Activated naive CD4-positive, alpha-beta T cell treated with anti-CD3 and anti-CD28 coated beads, Interleukin-2, amount 50 U/mL, for 24 hours (primary cell): ENCODE measurements around the gene ZNF568.

ENCODE experiments used
- H3K27ac Mint-ChIP-seq: one replicate; pipeline ENCODE4 v1.8.0; 2021; ENCODE audit warnings: mild to moderate bottlenecking, mixed read lengths
- H3K27me3 Mint-ChIP-seq: one replicate; pipeline ENCODE4 v1.8.0; 2021; ENCODE audit warnings: mixed read lengths
- H3K36me3 Mint-ChIP-seq: one replicate; pipeline ENCODE4 v1.8.0; 2021; ENCODE audit warnings: mixed read lengths
- H3K4me1 Mint-ChIP-seq: one replicate; pipeline ENCODE4 v1.8.0; 2021; ENCODE audit warnings: mixed read lengths
- H3K4me3 Mint-ChIP-seq: one replicate; pipeline ENCODE4 v1.8.0; 2021; ENCODE audit warnings: mild to moderate bottlenecking, mixed read lengths
- H3K9me3 Mint-ChIP-seq: one replicate; pipeline ENCODE4 v1.8.0; 2021; ENCODE audit warnings: mixed read lengths

The ZNF568 gene

DNA sequence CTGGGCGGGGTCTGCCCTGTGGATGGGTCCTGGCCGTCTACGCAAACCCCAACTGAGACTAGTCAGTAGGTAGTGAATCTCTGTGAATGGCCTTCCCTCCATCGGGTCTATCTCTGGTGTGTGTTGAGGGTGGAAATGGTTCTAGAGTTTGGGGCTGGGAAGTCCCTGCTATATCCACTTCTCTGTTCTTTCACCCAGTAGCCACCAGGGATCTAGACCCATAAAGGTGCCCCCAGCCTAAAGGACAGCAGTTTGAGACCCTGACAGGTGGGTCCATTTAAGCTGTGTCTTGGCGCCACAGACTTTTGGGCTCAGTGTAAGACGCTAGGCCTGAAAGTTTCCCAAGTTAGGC, 57.7 kb downstream of the ZNF568 start:
- no peaks in the 10 kb centered on the region for H3K27me3 Mint-ChIP-seq
- H3K36me3 Mint-ChIP-seq, result peaks cover 28% of the 10 kb centered on the region
- peaks cover 20% of the 10 kb centered on the region for H3K4me1 Mint-ChIP-seq
- peaks cover 13% of the 10 kb centered on the region for H3K9me3 Mint-ChIP-seq
- peak overlapping the region; percentile 87 for H3K27ac Mint-ChIP-seq
- H3K4me3 Mint-ChIP-seq, result peak overlapping the region; percentile 98

DNA sequence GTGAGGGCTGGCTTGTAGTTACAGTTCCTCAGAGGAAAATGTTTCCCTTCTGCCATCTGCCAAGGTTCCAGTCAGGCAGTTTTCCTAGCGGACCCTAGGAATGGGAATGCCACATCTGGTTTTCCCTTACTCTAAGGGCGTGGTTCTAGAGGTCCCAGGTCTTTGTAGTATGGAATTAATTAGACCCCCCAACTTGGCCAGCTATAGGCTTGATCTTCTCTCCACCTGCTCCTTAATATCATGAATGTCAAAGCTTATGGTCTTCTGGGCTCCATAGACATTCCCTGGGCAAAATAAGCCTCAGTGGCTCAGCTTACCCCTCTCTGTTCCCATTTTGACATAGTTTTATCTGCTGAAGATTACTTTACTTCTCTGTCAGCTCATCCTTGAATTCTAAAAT, 70.0 kb downstream of the ZNF568 start:
- peaks cover 27% of the 10 kb centered on the region for H3K9me3 Mint-ChIP-seq
- H3K27me3 Mint-ChIP-seq, result no peaks in the 10 kb centered on the region
- peaks cover 70% of the 10 kb centered on the region for H3K36me3 Mint-ChIP-seq
- no peak overlapping the region for H3K4me3 Mint-ChIP-seq
- no peak overlapping the region for H3K27ac Mint-ChIP-seq
- no peaks in the 10 kb centered on the region for H3K4me1 Mint-ChIP-seq

DNA sequence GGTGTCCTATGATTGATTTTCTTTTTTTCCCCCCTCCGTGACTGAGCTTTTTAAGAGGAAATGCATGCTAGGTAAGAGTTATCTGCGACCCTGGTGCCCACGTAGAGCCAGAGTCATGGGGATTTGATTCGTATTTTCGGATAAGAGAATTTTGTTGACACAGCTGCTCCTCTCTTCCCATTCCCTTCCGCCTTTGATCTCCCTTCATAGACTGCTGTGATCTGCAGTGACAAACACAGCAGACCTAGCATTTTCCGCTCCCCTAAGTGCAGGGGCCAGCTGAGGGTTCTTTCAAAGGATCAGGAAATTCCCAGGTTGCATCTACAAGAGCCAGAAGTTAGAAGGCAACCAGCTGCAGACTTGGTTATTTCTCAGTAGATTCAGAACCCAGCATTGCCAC, 70.5 kb downstream of the ZNF568 start:
- Mint-ChIP-seq H3K4me1 (no peaks in the 10 kb centered on the region), H3K9me3 (peaks cover 28% of the 10 kb centered on the region), H3K27me3 (no peaks in the 10 kb centered on the region), H3K4me3 (no peak overlapping the region), H3K27ac (no peak overlapping the region), H3K36me3 (peaks cover 71% of the 10 kb centered on the region)

DNA sequence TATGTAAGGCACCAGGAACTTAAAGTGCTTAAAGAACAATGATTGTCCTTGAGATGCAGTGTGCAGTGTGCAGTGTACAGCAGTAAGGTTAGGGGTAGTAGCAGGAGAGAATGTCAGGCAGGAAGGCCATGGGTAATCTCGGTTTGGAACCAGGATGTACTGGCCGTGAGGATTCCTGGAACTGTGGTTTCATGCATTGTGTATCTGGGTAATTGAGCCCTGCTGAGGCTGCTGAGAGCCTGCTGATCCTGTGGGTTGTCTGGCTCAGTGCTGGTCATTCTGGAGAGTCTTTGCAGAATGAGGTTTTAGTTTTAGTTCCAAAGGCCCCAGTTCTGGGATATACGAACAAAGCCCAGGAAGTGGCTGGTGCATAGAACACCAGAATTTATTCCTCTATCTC, 71.0 kb downstream of the ZNF568 start:
- Mint-ChIP-seq H3K27ac (no peak overlapping the region), H3K4me3 (no peak overlapping the region), H3K36me3 (peaks cover 70% of the 10 kb centered on the region), H3K27me3 (no peaks in the 10 kb centered on the region), H3K4me1 (no peaks in the 10 kb centered on the region), H3K9me3 (peaks cover 30% of the 10 kb centered on the region)

DNA sequence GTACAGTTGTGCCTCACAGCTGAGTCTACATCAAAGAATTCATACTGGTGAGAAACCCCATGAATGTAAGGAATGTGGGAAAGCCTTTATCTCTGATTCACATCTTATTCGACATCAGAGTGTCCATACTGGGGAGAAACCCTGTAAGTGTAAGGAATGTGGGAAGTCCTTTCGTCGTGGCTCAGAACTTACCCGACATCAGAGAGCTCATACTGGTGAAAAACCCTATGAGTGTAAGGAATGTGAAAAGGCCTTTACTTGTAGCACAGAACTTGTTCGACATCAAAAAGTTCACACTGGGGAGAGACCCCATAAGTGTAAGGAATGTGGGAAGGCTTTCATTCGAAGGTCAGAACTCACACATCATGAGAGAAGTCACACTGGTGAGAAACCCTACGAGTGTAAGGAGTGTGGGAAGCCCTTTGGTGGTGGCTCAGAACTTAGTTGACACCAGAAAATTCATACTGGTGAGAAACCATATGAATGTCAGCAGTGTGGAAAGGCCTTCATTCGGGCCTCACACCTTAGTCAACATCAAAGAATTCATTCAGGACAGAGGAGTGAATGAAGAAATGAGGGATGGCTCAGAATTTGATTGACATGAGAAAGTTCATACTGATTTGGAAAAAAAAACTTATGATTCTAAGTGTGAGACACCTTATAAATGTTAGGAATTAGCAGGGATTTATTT, 81.2 kb downstream of the ZNF568 start:
- peaks cover 59% of the 10 kb centered on the region for H3K36me3 Mint-ChIP-seq
- no peak overlapping the region for H3K4me3 Mint-ChIP-seq
- H3K9me3 Mint-ChIP-seq, result peaks cover 40% of the 10 kb centered on the region
- H3K27ac Mint-ChIP-seq, result no peak overlapping the region
- H3K4me1 Mint-ChIP-seq, result no peaks in the 10 kb centered on the region
- H3K27me3 Mint-ChIP-seq, result no peaks in the 10 kb centered on the region

DNA sequence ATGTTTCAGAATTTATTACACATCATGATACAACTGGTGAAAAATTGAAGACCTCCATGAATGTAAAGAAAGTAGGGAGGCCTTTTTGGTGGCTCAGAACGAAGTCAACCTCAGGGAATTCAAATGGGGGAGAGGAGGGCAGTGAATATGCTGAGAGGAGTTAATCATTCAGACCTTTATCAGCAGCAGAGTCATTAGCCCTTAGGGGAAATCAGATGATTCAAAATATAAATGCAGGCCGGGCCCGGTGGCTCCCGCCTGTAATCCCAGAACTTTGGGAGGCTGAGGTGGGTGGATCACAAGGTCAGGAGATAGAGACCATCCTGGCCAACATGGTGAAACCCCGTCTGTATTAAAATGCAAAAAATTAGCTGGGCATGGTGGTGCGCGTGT, 81.7 kb downstream of the ZNF568 start:
- peaks cover 40% of the 10 kb centered on the region for H3K9me3 Mint-ChIP-seq
- no peak overlapping the region for H3K4me3 Mint-ChIP-seq
- H3K27me3 Mint-ChIP-seq, result no peaks in the 10 kb centered on the region
- peaks cover 55% of the 10 kb centered on the region for H3K36me3 Mint-ChIP-seq
- H3K27ac Mint-ChIP-seq, result no peak overlapping the region
- no peaks in the 10 kb centered on the region for H3K4me1 Mint-ChIP-seq

DNA sequence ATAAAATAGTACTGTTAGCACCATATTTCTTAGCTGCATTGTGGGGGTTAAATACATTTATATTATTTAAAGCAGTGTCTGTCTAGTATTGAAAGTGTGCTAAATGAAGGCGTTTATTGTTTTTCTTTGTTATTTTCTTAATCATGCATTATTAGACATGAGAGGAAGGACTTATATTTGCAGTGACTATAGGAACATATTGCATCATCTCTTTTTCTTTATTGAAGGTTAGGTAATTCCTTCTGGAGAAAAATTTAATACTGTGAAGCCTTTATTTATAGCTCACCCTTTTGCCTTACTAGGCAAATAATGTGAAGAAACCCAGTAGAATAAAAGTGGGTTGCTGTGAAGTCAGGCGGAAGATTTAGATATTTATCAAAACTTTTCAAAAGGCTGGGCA, 83.2 kb downstream of the ZNF568 start:
- H3K4me3 Mint-ChIP-seq, result no peak overlapping the region
- no peak overlapping the region for H3K27ac Mint-ChIP-seq
- no peaks in the 10 kb centered on the region for H3K4me1 Mint-ChIP-seq
- peaks cover 40% of the 10 kb centered on the region for H3K36me3 Mint-ChIP-seq
- peaks cover 29% of the 10 kb centered on the region for H3K9me3 Mint-ChIP-seq
- H3K27me3 Mint-ChIP-seq, result no peaks in the 10 kb centered on the region

DNA sequence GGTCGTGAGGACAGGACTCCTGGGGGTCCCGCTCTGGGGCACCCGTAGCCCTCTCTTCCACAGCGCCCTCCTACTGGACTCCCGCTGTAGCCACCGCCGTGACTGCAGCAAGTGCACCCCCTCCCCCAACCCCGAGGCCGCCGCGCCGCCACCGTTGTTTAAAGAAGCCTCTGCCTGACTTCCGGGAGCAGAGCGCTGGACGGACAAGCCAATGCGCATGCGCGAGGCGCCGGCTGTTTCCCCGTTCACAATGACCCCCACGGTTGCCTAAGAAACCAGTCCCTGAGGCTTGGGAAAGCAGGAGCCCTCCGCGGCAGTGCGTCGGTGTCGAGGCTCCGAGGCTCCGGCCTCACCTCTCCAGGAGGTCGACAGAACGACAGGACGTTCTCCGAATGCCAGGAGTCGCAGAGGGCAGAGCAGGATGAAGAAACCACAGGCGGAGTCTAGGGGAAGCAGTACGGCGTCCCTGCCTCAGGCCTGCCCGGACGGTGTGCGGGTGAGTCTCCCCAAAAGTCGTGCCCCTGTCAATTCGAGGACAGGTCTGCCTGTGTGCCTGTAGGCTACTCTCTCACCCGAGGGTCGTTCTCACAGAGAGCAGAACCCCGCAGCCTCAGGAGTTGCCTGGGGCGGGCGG, 91.6 kb downstream of the ZNF568 start:
- Mint-ChIP-seq H3K27me3 (no peaks in the 10 kb centered on the region), H3K27ac (no peak overlapping the region), H3K9me3 (peaks cover 12% of the 10 kb centered on the region), H3K4me3 (peak overlapping the region; percentile 74), H3K36me3 (peaks cover 15% of the 10 kb centered on the region), H3K4me1 (no peaks in the 10 kb centered on the region)

DNA sequence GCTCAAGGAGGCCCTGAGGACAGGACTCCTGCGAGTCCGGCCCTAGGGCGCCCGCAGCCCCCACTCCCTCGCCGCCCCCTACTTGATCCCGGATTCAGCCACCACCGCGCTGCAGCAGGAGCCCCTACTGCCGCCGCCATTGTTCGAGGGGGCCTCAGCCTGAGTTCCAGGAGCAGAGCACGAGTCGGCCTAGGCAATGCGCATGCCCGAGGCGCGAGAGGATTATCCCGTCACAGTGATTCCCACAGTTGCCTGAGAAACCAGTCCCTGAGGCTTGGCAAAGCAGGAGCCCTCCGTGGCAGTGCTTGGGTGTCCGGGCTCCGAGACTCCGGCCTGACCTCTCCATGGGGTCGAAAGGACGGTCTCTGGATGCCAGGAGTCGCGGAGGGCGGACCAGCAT, 93.7 kb downstream of the ZNF568 start:
- no peaks in the 10 kb centered on the region for H3K27me3 Mint-ChIP-seq
- no peak overlapping the region for H3K27ac Mint-ChIP-seq
- peaks cover 16% of the 10 kb centered on the region for H3K36me3 Mint-ChIP-seq
- H3K4me3 Mint-ChIP-seq, result no peak overlapping the region
- peaks cover 13% of the 10 kb centered on the region for H3K9me3 Mint-ChIP-seq
- no peaks in the 10 kb centered on the region for H3K4me1 Mint-ChIP-seq

DNA sequence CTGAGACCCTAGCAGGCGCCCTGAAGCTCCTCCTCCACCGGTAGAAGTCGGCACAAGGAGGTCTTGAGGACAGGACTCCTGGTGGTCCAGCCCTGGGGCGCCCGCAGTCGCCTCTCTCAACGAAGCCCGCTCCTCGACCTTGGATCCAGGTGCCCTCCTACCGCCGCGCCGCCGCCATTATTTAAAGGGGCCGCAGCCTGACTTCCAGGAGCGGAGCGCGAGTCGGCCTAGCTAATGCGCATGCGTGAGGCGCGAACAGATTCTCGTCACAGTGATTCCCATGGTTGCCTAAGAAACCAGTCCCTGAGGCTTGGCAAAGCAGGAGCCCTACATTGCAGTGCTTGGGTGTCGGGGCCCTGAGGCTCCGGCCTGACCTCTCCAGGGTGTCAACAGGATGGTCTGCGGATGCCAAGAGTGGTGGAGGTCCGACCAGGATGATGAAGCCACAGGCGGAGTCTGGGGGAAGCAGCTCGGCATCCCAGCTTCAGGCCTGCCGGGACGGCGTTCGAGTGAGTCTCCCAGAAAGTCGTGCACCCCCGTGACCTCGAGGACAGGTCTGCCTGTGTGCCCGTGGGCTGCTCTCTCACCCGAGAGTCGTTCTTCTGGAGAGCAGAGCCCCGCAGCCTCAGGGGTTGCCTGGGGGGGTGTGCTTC, 96.1 kb downstream of the ZNF568 start:
- Mint-ChIP-seq H3K27ac (no peak overlapping the region), H3K4me1 (no peaks in the 10 kb centered on the region), H3K4me3 (no peak overlapping the region), H3K36me3 (peaks cover 12% of the 10 kb centered on the region), H3K27me3 (no peaks in the 10 kb centered on the region), H3K9me3 (peaks cover 14% of the 10 kb centered on the region)

DNA sequence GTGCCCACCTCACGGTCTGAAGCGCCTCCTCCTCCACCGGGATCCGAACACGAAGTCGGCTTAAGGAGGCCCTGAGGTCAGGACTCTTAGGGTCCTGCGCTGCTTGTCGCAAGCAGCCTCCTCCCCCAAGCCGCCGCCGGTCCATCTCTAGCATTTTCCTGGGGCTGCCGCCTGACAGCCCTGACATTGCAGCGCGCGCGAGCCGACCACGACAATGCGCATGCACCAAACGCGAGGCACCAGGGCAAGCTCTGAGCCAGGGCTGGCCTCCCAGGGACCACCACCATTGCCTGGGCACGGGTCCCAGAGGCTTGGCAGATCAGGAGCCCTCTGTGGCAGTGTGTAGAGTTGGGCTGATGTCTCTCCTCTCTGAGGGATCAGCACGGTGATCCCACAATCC, 98.3 kb downstream of the ZNF568 start:
- Mint-ChIP-seq H3K27me3 (no peaks in the 10 kb centered on the region), H3K36me3 (peaks cover 9% of the 10 kb centered on the region), H3K27ac (no peak overlapping the region), H3K4me1 (no peaks in the 10 kb centered on the region), H3K9me3 (peaks cover 19% of the 10 kb centered on the region), H3K4me3 (no peak overlapping the region)

DNA sequence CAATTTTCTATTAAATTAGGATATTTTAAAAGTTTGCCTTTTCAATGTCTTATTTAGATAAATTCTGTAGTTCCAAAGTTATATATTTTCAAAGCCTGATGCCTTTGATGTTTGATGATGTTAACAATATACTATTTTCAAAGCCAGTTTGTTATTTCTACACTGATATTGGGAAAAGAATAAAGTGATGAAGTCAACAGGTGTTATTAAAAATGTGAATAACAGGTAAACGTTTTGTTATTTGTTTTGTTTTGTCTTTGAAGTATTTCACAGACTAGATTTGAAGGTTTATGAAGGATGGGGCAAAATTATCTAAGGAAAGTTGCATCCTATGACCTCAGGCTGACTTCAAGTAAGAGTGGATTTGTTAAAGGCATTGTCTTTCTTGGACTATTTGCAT, 129.0 kb downstream of the ZNF568 start:
- Mint-ChIP-seq H3K4me3 (no peak overlapping the region), H3K9me3 (peaks cover 38% of the 10 kb centered on the region), H3K36me3 (peaks cover 7% of the 10 kb centered on the region), H3K27ac (no peak overlapping the region), H3K4me1 (no peaks in the 10 kb centered on the region), H3K27me3 (no peaks in the 10 kb centered on the region)
